Measurements from ENCODE around the gene CREBZF.
A peak's percentile ranks its signal among the peaks of the same experiment; 100 is the strongest.

The CREBZF gene, protein sequence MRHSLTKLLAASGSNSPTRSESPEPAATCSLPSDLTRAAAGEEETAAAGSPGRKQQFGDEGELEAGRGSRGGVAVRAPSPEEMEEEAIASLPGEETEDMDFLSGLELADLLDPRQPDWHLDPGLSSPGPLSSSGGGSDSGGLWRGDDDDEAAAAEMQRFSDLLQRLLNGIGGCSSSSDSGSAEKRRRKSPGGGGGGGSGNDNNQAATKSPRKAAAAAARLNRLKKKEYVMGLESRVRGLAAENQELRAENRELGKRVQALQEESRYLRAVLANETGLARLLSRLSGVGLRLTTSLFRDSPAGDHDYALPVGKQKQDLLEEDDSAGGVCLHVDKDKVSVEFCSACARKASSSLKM

DNA sequence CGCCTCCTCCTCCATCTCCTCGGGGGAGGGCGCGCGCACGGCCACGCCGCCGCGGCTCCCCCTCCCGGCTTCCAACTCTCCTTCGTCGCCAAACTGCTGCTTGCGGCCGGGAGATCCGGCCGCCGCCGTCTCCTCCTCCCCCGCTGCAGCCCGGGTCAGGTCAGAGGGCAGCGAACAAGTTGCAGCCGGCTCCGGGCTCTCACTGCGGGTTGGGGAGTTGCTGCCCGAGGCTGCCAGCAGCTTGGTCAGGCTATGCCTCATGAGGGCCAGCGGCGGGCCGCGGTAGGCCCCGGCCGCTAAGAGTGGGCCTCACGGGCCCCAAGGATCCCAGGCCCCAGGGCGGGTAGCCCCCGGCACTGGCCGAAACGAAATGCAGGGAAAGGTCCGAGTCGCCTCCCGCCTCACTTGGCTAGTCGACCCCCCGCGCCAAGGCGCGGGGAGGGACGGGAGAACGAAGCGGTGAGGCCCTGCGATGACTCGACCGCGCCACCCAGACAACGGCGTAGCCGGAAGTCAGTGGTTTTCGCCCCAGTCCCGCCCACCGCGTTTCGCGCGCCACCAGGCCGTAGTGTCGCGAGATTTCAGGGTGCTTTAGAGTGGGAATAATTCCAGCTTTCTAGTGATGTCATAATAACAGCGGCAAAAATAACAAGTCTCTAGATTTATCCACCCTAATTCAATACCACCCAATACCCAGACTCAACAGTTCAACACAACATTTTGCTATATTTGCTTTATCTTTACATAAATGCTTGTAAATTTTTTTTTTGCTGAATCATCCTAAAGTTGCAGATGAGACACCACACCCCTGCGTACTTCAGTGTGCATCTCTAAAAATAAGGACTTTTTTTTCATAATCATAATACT, at the start of gene CREBZF:
TSS of gene CREBZF (minus strand) at position 515 of the 867 bp plus-strand sequence. CDS start at position 261, 254 bp downstream.
- DNase-seq (ENCODE audit: low read depth in 1 of 2, low spot score in 1 of 2): peak; percentile 86 to 91

DNA sequence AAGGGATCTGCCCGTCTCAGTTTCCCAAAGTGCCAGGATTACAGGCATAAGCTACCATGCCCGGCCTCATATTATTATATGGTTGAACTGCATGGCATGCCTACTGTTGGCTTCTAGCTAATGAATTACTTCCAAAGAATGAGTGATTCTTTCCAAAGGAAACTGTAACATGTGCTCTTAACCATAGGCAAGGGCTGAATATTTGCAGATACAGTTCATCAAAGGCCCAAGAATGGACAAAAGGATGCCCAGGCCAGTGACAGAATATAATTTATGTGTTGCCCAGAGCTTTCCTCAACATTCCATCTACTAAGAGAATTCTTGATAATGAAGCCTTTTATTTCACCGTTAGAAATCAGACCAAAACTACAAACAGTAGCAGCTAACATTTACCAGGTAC, 48.0 kb upstream of the CREBZF start:
- DNase-seq (ENCODE audit: low read depth in 1 of 2, low spot score in 1 of 2): no peak

DNA sequence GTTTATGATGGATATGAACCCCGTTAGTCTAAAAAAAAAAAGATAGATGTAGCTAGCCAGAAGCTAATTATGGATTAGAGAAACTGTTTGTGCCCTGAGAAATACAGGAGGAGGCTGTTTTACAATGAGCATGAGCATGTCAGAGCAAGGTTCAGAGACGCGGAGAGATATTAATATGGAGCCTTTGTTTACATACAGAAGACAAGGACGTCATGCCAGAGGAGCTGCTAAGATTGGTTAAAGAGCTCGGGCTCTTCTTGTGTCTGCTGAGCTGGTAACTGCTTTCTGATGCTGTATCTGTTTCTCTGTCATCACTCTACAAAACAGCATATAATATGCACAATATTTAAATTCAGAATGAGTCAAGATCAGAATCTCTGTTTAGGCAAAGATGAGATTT, 46.0 kb upstream of the CREBZF start:
- no peak for DNase-seq (ENCODE audit: low read depth in 1 of 2, low spot score in 1 of 2)

DNA sequence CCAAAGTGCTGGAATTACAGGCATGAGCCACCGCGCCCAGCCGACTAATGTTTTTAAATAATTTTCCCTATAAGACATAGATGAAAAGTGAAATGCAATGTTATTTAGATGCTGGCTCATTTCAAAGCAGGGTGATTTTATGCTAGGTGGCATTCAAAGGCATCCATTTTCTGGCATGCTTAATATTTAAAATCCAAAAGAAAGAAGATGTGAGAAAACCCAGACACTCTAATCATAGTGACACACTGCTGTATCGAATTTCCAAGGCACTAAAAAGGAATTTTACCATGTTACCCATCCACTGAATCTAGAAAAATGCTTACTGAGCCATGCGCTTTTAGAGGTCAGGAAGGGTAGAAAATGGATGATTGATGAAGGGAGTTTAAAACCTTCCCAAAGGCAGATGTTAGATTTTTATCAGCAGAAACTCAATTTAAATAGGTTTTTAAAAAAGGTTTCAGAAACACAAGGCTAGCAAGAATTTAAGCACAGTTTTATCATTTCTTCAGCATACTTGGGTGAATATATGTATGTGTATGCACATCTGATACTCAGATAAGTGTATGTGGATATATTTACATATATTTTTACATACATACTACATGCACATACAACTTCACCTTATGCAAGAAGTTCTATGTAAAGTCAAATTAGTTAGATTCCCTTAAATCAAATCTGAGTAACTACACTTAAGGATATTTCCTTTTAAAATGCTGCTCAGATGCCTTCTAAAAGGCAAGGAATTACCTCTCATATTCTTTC, 45.2 kb upstream of the CREBZF start:
- DNase-seq (ENCODE audit: low read depth in 1 of 2, low spot score in 1 of 2): no peak

DNA sequence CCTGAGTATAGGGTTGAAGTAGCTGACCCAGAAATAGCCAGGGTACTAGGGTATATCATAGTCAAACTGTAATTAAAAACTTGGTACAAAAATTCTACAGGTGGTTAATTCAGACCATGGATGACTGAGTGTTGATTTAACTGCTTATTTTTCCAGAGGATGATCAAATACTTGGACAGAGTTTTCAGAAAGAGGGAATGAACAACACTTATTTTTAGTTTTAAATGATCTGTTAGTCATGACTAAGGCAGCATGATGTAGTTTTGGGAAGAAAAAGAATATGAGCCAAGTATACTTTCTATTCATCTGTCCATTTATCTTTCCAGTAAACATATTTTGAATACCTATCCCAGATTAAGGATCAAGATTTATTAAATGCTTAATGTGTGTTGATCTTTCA, 40.9 kb upstream of the CREBZF start:
- DNase-seq (ENCODE audit: low read depth in 1 of 2, low spot score in 1 of 2): no peak

DNA sequence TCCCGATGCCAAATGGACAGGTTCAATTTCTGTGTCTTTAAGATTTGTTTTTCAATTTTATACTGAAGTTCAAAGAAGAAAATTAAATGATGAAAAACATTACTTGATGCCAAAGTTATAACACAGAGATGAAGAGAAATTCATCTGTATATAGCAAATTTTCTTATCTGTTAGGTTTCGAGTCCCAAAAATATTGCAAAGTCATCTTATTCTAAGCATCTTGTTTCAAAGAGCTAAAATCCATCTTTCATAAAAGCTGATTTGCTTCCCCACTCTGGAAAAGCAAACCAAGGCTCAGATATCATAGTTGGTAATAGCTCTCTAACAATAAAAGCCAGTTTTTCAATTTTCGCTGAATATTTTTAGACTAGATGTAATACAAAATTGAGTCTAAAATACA, 40.0 kb upstream of the CREBZF start:
- no peak for DNase-seq (ENCODE audit: low read depth in 1 of 2, low spot score in 1 of 2)

DNA sequence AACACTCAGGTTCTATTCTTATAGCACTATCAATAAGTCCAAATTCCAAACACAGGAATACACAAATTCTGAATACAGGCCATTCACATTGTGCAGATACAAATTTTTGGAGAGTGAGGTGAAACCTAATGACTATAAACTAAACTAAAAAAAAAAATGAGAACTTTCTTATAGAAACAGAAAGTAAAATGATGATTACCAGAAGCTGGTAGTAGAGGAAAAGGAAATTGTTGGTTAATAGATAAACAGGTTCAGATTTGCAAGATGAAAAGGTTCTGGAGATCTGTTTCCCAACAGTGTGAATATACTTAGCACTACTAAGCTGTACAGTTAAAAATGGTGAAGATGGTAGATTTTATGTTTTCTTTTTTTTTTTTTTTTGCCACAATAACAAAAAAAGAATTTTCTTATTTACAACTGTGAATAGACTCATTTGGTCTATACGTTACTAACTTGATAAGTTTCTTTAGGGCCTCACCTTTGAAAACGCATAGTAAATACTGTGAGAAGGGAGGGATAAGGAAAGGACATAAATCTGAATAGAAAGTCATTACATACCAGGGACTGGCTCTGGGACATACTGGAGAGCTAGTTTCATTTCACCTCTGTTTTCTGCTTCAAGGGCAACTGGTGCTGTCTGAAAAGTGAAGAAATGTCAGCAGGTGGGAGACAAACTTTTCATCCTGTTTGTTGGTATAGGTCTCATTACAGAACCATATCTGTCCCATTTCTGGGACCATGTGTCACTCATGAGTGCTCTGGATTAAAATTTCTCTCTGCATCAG, 35.2 kb upstream of the CREBZF start:
- DNase-seq (ENCODE audit: low read depth in 1 of 2, low spot score in 1 of 2): no peak

DNA sequence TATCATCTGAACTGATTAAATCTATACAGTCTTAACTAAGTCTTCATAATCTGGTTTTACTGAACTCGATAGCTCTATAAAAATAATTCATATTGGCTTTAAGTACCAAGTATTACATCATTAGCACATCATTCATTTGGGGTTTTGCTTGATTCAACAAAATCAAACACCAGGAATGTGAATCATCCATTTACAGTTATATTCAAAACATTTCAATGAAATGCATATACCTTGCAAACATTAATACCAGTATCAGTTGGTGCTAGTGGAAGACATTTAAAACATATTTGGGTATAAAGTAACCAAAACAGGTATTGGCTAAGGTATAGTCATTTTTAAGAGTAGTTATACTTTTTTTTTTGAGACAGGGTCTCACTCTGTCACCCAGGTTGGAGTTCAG, 33.3 kb upstream of the CREBZF start:
- DNase-seq (ENCODE audit: low read depth in 1 of 2, low spot score in 1 of 2): no peak

DNA sequence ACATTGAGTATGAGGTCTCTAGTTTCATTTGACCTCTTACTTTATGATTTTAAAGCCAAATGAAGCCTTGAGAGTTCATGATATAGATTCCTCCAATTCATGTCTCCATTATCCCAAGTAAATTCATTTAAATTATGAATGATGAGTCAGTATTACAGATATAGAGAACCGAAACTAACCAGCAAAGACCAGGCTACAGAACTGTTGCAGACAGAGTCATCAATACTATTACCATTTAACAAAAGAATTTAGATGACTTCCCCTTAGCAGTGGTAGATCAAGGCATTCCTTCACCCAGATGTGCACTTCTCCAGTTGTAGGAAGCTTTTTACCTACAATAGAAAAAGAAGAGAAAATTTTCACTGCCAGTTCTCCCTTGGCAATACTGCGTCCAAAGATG, 32.8 kb upstream of the CREBZF start:
- no peak for DNase-seq (ENCODE audit: low read depth in 1 of 2, low spot score in 1 of 2)

DNA sequence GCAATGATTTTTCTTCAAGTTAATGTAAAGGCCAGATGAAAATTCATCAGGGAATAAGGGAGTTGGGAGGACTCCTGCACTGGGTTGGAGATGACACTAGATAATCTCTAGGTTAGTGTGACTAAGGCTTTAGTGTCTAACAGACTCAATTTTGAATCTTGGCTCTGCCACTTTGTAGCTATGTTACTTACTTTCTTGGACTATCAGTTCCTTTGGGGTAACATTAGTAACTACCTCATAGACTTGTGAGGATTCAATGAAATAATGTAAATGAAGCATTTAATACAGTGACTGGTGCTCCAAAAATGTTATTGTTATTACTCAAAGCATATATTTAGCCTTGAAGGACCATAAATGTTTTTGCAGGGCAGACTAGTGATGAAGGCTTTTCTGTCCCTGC, 30.6 kb upstream of the CREBZF start:
- no peak for DNase-seq (ENCODE audit: low read depth in 1 of 2, low spot score in 1 of 2)

DNA sequence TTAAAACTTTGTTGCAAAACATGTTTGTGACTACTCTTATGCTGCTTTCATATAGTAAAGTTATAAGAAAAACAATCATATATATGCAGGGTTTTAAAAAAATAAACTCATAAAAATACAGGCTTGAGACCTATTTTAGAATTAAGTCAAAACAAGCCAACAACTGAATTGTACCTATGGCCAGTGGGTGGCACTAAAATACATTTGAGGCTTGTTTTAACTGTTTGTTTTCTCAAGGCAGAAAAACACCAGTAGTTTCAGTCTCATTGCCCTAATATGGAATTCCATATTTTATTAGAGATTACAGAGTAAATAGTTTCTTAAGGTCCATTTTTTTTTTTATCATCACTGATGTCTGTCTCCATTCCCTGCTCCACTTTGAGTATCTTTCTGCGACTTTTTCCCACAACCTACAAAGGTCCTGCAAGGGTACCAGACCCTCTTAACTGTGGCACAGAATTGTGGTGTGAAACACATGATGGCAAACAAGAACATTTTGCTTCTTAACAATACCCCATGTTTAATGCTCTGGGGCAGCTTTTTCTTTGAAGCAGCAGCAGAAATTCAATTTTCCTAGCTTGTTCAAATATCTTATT, 29.6 kb upstream of the CREBZF start:
- no peak for DNase-seq (ENCODE audit: low read depth in 1 of 2, low spot score in 1 of 2)

DNA sequence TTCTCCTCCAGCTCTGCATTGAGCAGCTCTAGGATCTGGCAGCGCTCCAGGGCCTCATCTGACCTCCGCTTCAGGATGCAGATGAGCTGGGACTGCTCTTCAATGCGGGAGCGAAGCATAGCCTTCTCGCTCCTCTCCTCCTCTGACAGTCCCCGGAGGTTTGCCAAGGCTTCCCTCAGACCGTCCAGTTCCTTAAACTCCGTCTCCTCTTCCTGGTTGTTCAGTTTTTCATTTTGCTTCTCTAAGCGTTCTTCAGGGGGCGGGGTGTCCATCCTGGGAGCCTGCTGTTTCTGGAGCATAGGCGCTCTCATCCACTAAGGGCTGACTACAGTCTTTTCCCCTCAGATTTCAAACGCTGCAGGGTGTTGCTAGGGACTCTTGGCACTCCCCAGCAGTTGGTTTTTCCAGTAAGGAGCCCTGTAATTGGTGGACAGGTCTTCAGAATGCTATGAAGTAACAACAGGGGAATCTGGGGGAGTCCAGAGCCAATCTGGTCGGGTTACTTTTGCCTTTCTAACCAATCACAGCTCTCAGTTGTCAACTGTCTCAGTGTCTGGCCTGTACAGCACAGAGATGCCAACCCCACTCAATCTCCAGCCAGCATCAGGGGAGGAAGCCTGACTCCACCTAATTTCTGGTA, 21.0 kb upstream of the CREBZF start, which contains the start of gene CCDC89:
TSS of gene CCDC89 (minus strand) at position 376 of the 640 bp plus-strand sequence. CDS start at position 311, 65 bp downstream.
- DNase-seq (ENCODE audit: low read depth in 1 of 2, low spot score in 1 of 2): no peak

DNA sequence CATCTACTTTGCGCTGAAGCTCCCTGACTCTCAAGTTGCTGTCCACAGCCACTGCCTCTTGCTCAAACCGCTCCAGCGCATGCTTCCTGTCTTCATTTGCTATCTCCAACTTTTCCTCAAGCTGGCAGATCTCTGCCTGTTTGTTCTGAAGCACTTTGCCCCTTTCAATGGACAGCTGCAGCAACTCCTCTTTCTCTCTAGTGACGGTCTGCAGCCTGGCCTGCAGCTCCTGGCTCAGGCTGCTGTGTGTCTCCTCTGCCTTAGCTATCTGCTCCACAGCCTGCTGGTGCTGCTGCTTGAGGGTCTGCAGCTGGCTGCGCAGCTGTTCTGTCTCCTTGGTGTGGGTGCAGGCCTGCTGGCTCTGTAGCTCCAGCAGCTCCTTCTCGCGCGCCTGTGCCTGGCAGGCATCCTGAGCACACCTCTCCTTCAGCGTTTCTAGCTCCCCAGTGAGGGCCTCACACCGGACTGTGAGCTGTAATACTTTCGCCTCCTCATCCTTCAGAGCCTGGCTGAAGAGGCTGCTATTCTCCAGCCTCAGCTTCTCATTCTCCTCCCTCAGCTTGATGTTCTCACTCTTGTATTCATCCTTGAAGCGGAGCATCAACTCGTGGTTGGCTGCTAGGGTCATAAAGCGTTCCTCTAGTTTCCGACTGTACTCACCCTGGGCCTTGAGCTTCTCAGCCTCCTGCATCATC, 20.3 kb upstream of the CREBZF start:
- no peak for DNase-seq (ENCODE audit: low read depth in 1 of 2, low spot score in 1 of 2)

DNA sequence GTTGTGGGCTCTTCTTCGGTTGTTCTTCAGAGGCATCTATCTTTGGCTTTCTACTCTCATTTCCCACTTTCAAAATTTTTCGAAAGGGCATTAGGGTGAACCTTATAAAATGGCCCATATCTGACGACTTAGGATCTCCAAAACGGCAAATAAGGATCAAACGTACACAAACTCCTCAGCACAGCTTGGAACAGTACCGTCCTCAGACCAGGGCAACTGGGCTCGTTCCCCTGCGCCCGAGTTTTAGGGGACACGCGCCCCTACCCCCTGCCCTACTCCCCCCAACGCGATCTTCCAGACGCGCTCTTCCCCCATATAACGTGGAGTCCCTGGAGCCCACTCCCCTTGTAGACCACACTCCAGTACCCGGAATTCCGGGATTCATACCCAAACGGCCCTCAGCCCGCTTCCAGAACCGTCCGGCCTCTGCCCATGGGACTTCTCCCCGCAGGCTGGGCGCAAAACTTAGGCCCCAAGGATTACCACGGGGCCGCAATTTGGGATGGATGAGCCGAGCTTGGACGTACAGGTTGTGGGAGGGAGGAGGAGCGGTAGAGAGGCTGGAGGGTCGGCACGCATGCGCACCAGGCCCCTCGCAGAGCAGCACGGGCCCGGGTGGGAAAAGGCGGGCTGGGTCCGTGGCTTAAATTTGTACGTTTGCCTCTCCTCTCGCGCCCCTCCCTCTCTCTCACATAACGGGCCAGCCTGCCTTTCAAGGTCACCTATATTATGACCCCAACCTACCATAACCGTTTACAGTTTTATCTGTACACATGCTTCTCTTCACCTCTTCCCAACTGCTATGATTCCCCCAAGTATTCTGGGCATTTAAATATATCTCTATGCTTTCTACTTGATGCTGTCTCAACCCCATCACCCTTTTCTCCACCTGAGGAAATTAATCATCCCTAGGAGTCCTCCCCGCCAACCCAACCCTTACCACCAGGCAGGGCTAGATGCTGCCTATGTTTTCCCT, 17.7 kb upstream of the CREBZF start:
- peak; percentile 16 to 54 for DNase-seq (ENCODE audit: low read depth in 1 of 2, low spot score in 1 of 2)

DNA sequence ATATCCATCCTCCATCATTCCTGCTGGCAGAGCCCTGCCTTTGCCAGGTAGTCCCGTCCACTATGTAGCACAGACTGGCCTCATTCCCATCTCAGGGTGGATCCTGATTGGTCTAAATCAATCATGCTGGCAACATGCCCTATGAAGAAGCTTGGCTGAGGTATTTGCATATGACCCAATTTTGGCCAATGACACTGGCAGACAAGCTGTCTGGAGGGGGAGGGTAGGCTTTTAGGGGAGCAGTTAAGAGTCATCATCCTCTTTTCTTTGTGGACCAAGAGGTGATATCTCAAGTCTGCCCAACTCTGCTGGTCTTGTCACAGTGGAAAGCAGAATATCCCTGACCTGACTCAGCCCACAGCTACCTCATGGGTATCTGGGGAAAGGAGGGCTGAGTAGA, 16.0 kb upstream of the CREBZF start:
- DNase-seq (ENCODE audit: low read depth in 1 of 2, low spot score in 1 of 2): no peak

DNA sequence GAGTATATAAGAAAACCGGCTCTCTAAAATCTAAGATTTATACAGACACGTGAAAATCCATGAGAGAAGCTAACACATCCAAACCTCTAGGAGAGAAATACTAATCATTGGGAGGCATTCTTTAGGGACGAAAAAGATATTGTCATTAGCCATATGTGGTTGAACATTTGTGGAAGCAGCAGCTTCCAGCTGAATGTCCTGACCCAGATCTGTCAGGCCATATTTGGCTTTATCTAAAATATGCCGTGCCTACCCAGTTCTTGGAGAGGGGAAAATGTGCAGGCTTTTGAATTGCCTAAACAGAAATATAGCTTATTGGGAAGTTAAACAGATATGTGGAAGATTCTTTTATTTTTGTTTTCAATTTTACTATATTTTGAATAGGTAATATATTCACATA, 14.6 kb upstream of the CREBZF start:
- DNase-seq (ENCODE audit: low read depth in 1 of 2, low spot score in 1 of 2): no peak

DNA sequence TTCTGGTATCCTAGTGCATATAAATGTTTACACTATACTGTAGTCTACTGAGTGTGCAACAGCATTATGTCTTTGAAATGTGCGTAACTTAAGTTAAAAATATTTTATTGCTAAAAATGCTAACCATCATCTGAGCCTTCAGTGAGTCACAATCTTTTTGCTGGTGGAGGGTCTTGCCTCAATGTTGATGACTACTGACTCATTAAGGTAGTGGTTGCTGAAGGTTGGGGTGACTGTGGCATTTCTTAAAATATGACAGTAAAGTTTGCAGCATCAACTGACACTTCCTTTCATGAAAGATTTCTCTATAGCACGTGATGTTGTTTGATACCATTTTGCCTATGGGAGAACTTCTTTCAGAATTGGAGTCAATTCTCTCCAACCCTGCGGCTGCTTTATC, 8.5 kb upstream of the CREBZF start:
- DNase-seq (ENCODE audit: low read depth in 1 of 2, low spot score in 1 of 2): no peak

All from stimulated activated CD4-positive, alpha-beta T cell treated with anti-CD3 and anti-CD28 coated beads, Interleukin-15, amount 100 ng/mL, for 1 hour (primary cell).